Fibroblast of skin of right biceps (primary cell): ENCODE results near the gene TSHZ2.
A peak's percentile ranks its signal among the peaks of the same experiment; 100 is the strongest.

Experiments used
- DNase-seq: peaks from one replicate; pipeline ENCODE4 v3.0.0-alpha.2; 2013

Gene TSHZ2, protein sequence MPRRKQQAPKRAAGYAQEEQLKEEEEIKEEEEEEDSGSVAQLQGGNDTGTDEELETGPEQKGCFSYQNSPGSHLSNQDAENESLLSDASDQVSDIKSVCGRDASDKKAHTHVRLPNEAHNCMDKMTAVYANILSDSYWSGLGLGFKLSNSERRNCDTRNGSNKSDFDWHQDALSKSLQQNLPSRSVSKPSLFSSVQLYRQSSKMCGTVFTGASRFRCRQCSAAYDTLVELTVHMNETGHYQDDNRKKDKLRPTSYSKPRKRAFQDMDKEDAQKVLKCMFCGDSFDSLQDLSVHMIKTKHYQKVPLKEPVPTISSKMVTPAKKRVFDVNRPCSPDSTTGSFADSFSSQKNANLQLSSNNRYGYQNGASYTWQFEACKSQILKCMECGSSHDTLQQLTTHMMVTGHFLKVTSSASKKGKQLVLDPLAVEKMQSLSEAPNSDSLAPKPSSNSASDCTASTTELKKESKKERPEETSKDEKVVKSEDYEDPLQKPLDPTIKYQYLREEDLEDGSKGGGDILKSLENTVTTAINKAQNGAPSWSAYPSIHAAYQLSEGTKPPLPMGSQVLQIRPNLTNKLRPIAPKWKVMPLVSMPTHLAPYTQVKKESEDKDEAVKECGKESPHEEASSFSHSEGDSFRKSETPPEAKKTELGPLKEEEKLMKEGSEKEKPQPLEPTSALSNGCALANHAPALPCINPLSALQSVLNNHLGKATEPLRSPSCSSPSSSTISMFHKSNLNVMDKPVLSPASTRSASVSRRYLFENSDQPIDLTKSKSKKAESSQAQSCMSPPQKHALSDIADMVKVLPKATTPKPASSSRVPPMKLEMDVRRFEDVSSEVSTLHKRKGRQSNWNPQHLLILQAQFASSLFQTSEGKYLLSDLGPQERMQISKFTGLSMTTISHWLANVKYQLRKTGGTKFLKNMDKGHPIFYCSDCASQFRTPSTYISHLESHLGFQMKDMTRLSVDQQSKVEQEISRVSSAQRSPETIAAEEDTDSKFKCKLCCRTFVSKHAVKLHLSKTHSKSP (N-terminal part only)

DNA sequence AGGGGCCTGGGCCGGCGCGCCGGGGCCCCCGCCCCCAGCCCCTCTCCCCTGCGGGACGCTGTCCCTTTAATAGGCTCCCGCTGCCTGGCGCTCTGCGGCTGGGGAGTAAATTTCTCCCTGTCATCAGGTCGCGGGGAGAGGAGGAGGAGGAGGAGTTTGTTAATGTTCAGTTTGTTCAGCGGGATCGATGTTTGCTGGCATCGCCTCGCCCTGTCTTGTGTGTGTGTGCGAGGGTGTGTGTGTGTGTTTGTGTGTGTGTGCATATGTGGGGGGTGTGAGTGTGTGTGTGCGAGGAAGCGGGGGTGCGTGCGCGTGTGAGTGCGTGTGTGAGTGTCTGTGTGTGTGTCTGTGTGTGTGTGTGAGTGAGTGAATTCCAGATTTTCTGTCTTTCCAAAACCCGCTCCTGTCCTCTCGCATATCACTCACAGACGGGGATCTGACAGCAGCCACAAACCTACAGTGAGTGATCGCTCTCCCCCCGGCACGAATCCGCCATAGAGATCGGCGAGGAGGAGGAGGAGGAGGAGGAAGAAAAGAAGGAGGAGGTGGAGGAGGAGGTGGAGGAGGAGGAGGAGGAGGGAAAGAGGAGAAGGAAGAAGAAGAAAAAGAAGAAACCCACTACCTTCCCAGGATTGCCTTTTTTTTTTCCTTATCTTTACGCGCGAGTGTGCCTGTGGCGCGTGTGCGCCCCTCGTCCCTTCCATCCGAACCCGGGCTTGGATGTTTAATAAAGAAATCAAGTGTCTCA is at the start of gene TSHZ2:
Gene TSHZ2 (plus strand): TSS at position 169 of the 748 bp plus-strand sequence. CDS start 936 bp downstream, outside the sequence.
- DNase-seq: peak; percentile 89

DNA sequence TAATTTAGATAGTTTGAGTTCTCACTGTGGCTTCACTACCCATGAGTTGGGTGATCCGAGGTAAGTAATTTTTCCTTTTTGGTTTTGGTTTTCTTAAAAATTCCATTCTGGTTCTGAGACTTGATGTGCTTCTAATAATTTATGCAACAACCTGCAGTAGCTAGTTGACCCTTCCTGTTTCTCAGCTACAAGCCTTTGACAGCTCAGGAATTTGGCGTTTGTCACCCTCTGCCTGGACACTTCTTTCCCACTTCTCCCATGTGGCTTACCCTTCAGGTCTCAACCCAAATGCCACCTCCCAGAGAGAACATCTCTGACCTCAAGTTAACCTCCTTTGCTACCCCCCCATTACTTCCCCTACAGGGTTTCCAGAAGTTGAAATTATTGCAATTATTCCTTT is 49.7 kb upstream of the TSHZ2 start:
- peak; percentile 49 for DNase-seq

DNA sequence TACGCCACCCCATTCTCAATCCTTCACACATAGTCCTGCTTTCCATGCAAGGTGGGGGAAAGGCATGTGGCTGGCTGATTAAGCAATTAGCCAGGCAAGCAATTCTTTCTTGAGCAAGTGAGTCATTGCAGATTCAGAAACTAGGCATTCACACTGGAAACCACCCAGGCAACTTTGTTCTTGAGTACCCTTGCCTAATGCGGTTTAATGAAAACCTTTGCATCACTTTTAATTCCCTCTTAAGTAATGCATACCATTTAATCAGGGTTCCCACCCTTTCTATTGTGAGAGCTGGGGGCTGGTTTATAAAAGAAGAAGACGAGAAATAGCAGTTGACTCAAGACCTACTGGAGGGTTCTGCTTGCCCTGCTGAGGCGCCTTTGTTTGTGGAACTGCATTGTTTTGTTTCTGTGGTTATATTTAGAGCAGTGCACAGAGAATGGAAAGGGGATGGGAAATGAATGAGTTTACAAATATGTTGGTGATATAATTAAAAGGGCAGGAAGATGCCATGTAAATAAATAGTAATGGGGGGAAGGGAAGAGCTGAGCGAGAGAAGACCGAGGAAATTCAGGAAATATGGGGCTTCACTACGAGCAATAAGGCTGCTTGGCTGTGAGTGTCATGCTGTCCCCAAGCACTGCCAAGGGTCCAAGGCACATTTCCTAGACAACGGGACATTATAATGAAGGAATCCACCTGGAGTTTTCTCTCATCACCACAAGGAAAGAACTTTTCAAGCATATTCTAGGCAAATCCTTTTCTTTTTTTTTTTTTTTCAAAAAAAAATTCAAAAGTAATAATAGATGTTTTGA is 48.8 kb upstream of the TSHZ2 start:
- DNase-seq: peak; percentile 99

DNA sequence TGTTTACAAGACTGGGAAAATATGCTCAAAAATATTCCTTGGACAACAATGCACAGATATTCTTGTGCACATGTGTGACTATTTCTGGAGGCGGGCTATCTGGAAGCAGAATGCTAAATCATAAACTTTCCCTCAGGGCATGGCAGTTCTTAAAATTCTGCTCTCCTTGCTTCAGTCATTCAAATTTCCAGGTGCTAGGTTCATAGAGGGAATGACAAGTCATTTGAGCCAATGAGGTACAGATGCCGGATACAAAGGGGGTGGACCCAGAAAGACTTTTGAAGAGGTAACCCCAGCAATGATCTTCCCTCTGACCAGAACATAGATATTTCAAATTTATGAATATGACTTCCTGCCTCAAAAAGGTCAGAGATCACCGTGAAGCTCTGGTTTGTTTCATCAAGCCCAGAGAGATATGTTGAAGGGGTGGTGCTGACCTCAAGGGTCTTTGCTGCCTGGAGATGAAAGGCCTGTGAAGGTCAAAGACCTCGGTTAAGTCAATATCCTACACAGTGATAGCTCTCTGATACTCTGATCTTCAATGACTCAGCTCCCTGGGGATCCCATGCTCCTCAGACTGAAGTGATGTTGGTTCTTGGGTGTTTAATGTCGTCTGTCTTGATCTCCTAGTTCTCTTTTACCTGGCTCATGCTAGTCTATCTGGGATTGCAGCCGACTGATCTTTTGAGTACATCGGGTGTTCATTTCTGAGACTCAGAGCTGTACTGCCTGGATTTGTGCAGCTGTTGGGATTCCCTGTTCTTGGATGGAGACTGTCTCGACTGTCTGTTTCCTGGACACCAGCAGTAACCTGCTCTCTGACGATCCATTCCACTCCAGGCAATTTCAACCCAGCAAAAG is 47.5 kb upstream of the TSHZ2 start:
- peak; percentile 46 for DNase-seq

DNA sequence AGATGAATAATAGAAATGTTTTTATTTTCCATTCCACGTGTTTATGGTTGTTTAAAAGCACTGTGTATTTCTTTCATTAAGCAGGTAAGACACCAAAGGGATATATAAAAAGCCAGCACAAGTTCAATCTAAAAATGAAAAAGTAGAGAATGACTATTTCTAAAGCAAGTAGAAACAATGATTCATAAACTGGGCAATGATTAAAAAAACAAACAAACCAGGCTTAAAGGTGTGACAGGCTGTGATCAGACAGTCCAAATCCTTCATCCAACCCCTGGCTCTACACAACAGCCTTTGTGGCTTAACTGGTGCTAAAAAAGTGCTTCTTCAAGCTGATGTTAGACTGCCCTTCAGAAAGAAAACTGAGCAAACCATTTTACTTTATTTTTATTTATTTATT is 45.7 kb upstream of the TSHZ2 start:
- no peak for DNase-seq

DNA sequence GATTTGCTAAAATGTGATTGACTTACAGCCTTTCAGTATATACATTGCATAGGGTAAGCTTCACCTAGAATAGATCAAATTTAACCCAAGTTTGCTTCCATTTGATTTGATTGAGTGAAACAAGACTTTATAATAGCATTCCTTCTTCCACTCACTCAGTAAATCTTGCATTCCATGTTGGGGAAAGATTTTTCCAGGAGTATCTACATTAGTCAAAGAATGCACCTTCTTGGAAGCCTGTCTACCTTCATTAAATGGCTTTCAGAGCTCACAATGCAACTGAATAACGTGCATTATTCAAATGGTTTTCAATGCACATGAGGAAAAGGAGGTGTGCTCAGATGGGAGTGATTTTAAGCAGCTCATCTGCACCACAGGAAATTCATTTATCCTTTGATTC is 38.3 kb upstream of the TSHZ2 start:
- no peak for DNase-seq

DNA sequence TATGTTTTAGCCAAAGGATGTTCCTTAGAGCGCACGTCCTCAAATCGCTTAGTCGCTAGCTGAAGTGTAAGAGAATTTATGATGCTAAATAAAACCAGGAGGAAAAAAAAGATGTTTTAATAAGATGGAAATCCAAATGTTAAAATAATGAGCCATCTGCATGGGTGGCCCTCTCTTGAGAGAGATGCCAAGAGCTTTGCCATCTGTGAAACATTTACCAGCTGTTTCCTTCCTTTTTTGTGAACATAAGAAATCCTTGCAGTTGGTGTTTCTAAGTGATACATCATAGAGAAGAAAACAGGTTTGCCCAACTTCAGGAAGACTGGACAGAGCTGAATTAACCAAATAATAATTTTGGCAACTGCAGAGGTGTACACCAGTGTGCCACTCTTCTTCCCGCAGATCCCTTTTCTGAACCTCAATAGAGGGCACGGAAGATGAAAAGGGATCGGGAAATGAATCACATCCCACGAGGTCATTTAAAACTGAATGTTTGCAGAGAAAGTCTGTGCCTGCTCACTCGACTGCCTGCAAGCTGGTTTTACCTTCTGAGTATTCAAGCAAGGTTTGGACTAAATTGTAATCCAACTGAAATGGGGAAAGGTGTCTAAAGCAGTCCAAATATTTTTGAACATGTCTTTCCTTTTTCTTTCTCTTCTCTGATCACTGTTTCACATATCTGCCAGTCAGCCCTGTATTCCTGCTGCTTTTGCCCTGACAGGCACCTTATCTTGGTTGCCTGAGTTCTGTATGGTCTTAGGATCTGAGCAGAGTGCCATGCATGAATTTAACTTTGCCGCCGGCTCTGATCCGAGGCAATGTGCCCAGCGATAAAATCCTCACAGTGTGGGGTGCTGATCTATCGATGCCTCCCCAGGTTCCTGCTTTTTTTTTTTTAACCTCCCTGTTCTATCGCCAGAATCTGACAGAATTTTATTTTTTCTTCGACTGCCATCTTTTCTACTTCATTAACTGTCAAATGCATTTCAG is 35.5 kb upstream of the TSHZ2 start:
- no peak for DNase-seq

DNA sequence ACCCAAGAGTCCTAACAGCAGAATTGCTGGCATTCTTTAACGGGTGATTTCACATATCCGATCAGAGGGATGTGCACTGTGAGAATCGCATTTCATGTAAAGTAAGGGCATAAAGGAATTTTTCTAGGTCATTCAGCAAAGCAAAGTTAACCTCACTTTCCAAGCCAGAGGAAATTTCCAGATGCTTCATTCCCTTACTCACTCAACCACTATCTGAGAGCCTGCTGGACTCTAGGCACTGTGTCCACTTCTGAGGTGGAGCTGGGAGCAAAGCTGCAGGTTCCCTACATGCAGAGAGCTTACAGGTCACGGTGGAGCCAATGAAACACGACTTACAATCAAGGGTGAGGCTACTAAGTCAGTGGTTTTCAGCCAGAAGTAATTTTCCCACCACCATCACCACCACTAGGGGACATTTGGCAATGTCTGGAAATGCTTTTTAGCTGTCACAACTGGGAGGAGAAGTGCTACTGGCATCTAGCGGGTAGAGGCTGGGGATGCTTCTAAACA is 34.5 kb upstream of the TSHZ2 start:
- peak; percentile 56 for DNase-seq

DNA sequence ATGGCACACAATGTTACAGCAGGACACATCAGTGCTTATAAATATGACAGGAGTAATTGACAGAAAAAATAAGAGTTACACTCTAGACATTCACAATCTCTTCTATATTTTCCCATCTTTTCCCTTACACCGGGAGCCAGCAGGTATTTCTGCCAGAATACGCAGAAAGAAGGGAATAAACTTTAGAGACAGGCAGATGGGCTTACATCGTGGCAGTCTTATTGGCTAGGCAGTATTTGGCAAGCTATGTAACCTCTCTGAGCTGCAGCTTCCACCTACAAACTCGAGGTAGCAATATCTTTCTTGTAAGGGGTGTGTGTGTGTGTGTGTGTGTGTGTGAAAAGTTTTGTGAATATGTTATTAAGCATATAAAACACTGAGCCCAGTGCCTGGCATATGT is 33.0 kb upstream of the TSHZ2 start:
- no peak for DNase-seq

DNA sequence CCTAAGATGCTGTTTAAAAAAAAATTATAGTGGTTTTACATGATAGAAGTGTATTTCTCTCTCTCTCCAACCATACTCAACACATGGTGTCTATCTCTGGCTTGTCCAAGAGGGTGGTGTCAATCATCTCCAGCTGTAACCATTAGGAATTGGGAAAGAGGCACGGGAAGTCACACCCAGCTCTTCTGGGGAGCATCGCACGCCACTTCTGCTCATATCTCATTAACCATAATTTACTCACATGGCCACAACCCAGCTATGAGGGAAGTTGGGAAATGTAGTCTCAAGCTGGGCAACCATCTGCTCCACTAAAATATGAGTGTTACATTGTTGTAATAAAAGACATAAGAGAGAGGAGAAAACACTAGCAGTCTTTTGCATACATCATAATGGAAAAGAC is 30.4 kb upstream of the TSHZ2 start:
- peak; percentile 32 for DNase-seq

DNA sequence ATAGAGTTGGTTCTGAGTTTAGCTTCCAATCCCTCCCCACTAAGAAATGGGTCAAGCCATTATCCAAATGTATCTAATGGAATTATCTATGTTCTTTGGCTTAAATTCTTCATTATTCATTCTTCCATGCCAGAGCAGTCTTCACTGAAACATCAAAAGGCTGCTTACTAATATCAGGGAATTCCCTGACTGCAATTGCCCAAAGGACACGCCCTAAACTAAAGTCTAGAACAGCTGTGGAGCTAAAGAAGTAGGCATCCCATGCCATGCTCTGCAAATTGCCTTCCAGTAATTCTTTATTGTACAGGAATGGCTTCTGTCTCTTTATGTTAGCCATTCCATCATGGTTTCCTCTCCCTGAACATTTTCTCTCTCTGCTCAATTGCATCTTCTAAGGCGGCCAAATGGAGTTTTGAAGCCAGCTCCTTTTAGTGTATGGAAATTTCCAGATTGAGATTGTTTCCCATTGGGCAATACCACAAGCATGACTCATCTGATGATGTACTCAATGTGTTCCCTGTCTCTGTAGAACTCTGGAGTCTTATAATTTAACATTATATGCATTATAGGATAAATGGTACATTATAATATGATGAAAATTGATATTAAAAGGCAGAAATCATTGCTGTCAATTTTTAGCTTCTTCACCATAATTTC is 28.8 kb upstream of the TSHZ2 start:
- DNase-seq: peak; percentile 79

DNA sequence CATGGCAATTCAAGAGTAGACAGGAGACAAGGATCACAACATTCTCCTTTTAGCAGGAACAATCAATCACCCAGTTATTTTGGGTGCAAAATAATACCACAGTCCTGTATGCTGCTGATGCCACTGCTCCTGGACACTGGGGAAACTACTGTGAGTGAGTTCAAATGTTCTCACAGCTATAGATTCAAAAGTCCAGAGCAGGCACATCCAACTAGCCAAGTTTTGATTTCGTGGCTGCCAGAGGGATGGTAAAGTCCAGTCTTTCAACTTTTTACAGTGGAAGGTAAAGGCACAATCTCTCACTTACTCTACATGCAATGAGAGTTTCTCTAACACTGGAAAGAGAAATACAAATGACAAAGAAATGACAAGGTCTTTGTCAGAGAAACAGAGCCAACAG is 26.9 kb upstream of the TSHZ2 start:
- DNase-seq: no peak

DNA sequence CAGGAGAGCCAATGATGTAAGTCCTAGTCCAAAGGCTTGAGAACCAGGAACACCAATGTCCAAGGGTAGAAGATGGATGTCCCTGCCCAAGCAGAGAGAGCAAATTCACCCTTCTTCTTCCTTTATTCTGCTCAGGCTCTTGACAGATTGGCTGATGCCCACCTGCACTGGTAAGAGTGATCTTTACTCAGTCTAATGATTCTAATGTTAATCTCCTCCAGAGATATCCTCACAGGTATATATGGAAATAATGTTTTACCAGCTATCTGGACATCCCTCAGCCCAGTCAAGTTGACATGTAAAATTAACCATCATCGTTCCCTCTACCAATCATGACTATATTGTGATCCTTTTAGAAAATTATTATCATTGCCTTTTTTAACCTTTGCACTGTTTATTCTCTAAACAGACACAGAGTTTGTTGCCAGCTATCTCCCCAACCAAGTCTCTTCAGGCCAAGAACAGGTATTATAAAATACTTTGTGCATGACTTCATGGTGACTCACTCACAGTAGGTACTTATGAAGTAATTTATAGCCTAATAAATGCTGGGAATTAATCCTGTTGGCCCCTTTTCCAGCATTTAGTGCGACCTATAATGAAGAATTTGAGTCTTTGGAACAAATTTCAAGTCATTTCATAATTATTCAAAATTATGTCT is 26.2 kb upstream of the TSHZ2 start:
- DNase-seq: no peak

DNA sequence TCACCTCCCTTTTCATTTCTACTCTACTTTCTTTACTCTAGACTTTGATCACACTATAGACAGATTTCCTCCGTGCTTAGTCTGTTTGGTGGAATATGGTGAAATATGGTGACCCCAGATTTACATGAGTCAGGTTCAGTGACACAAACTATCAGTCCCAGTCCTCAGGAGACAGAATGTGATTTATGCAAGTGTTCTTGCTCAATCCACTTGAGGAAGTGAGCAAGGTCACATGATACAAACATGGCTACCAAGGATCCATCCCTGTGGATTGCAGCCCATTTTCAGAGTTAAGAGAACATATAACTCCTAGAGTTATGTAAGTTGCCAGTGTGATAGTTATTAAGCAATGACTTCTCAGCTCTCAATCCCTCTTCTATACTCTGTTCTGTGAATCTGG is 23.7 kb upstream of the TSHZ2 start:
- DNase-seq: no peak

DNA sequence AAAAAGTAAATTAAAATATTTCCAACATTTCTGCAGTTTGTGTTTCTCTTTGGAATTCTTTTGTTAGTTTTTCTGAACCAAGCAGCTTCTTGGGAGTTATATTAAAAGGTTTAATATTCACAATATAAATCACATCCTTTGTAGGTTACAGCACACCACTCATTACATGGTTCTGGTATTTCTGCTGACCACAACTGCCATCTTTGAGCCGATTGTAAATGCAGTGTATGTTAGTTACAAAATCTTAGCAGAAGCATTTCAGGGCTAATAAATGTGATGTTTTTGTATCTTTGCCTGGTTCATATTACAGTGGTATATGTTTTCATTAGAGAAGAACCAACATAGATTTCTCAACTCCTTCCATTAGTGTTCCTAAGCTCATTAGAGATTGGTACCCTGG is 19.1 kb upstream of the TSHZ2 start:
- peak; percentile 69 for DNase-seq

DNA sequence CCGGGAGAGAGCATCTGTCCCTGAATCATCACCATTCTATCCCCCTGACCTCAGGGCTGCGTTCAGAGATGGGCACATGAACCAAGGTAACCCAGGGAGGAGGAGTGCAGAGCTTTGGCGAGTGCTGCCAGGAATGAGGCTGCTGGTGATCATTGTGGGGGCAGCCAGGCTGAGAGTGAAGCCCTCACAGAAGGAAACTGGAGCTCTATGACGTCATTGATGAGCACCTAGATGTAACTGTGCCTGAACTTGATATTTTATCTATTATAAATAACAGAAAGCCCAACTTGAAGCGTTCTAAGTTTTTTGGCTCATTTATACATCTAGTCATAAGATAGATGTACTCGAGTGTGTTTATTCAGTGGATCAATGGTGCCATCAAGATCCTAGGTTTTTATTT is 17.3 kb upstream of the TSHZ2 start:
- no peak for DNase-seq

DNA sequence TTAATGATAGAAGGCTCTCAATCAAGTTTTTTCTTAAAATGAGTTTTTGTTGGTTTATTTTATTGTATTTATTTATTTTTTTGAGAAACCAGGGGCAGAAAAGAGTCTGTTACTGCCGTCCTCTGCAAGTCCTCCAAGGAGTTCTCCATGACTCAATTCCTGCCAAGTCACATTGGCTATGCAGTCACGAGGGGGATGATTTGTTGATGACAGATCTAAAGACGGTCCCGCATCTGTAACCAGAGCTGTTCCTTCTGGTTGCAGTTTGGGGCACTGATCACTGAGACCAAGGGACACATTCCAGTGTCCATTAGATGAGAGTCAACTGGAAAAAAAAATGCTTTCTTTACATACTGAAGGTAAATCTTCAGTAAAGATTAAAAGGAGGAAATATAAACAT is 13.9 kb upstream of the TSHZ2 start:
- DNase-seq: peak; percentile 54

DNA sequence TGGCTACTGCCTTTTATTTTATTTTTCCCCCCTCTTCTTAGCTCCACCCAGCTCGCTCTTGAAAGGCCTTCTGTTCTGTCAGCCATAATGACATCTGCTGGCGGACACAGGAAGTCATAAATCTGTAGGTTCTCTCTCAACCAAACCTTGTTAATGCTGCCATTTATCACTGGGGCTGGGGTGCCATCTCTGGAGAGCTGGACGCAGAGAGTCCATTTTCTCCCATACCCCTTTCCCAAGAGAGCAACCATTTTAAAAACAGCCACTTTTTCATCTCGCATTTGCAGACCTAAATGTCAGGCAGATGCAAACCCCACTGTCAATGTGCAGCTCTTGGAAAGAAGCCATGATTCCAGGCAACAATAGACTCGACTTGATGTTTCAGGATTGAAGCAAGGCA is 13.0 kb upstream of the TSHZ2 start:
- peak; percentile 62 for DNase-seq
